NT2/D1 (cell line): Measurements from ENCODE around the gene NKPD1.

Experiments used
- DNase-seq: peaks from one replicate; pipeline ENCODE4 v3.0.0-alpha.2; 2011; ENCODE audit warnings: low read depth, low spot score
- H3K27me3 ChIP-seq: 2 replicates; pipeline ENCODE4 v1.6.0; 2011; ENCODE audit warnings: mild to moderate bottlenecking; ENCODE audit not compliant: insufficient read length, insufficient read depth
- H3K36me3 ChIP-seq: 2 replicates; pipeline ENCODE4 v1.6.1; 2011; ENCODE audit warnings: mild to moderate bottlenecking, low read length, mixed read lengths; ENCODE audit not compliant: insufficient read depth, insufficient read length
- H3K4me1 ChIP-seq: 2 replicates; pipeline ENCODE4 v1.5.1; 2011; ENCODE audit not compliant: insufficient read depth, insufficient read length
- H3K4me3 ChIP-seq: 2 replicates; pipeline ENCODE4 v1.5.1; 2011; ENCODE audit warnings: low read depth; ENCODE audit not compliant: insufficient read length
- H3K9ac ChIP-seq: 2 replicates; pipeline ENCODE4 v1.6.0; 2011; ENCODE audit warnings: low read depth; ENCODE audit not compliant: insufficient read length
- H3K9me3 ChIP-seq: 2 replicates; pipeline ENCODE4 v1.5.1; 2011; ENCODE audit warnings: mild to moderate bottlenecking, low read length; ENCODE audit not compliant: insufficient read depth
- SUZ12 ChIP-seq: IDR thresholded peaks from 2 replicates; pipeline ENCODE4 v1.6.1; 2011; ENCODE audit not compliant: insufficient read length, insufficient read depth; ENCODE audit errors: extremely low read depth
- YY1 ChIP-seq: IDR thresholded peaks from 2 replicates; pipeline ENCODE4 v1.6.1; 2011; ENCODE audit not compliant: insufficient read length, insufficient read depth
- ZNF274 ChIP-seq: IDR thresholded peaks from 2 replicates; pipeline ENCODE4 v1.6.1; 2011; ENCODE audit warnings: mild to moderate bottlenecking, low read depth, low read length

NKPD1 gene

DNA sequence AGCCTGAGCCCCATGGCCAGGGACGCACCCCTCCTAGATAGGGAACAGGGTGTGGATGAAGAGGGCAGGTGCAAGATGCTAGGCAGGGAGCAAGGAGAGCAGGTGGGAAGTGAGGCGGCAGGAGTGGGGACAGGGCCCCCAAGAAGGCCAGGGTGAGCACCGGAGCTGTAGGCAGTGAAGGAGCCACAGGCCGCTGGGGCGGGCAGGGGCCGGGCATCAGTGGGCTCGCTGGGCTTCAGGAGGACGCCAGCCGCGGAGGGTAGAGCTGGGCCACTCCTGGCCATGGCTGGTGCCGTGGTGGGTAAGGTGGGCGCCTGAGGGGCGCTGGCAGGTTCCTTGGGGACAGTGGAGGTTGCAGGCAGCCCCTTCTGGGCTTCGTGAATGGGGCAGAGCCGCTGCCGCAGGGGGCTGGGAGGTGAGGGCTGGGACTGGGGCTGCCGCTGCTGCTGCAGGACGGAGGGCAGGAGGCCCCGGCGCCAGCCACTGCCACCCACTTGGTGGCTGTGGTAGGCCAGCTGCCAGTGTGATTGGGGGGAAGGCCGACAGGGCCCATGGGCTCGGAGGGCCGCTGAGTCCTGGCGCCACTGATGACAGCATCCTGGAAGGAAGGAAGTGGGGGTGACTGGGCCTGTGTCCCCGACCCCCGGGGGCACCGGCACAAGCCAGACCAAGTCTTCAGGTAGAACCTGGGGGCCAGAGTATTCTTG lies 2.1 kb downstream of the NKPD1 start:
- no peak overlapping the region for H3K4me3 ChIP-seq
- no peak for DNase-seq
- H3K4me1 ChIP-seq, result peaks cover 23% of the 10 kb centered on the region
- H3K36me3 ChIP-seq, result no peaks in the 10 kb centered on the region
- TF ChIP-seq ZNF274 (no peak), YY1 (no peak), SUZ12 (no peak)
- H3K27me3 ChIP-seq, result peaks cover 14% of the 10 kb centered on the region
- H3K9me3 ChIP-seq, result no peaks in the 10 kb centered on the region
- H3K9ac ChIP-seq, result no peak overlapping the region

GRCh38 chr19:45156751-45157150 lies 4.0 kb downstream of the NKPD1 start:
- no peak overlapping the region for H3K9ac ChIP-seq
- TF ChIP-seq YY1 (no peak), ZNF274 (no peak), SUZ12 (no peak)
- H3K27me3 ChIP-seq, result peaks cover 32% of the 10 kb centered on the region

GRCh38 chr19:45156011-45156630 lies 4.7 kb downstream of the NKPD1 start:
- H3K9me3 ChIP-seq, result no peaks in the 10 kb centered on the region
- peaks cover 14% of the 10 kb centered on the region for H3K36me3 ChIP-seq
- H3K4me1 ChIP-seq, result peaks cover 29% of the 10 kb centered on the region
- no peak overlapping the region for H3K4me3 ChIP-seq
- peaks cover 30% of the 10 kb centered on the region for H3K27me3 ChIP-seq
- DNase-seq, result no peak
- H3K9ac ChIP-seq, result peak overlapping the region; percentile 50
- TF ChIP-seq ZNF274, result no peak
- TF ChIP-seq SUZ12, result no peak

More at GRCh38 chr19:45156751-45157150, 4.0 kb downstream of the NKPD1 start:
- Histone ChIP-seq H3K36me3 (peaks cover 10% of the 10 kb centered on the region), H3K4me1 (peaks cover 24% of the 10 kb centered on the region), H3K4me3 (no peak overlapping the region), H3K9me3 (no peaks in the 10 kb centered on the region)
- DNase-seq, result no peak

- H3K27me3 ChIP-seq, result peaks cover 22% of the 10 kb centered on the region
- peaks cover 32% of the 10 kb centered on the region for H3K4me1 ChIP-seq
- H3K4me3 ChIP-seq, result no peak overlapping the region
- H3K9ac ChIP-seq, result peak overlapping the region; percentile 51
- H3K9me3 ChIP-seq, result no peaks in the 10 kb centered on the region
- no peak for DNase-seq
- TF ChIP-seq SUZ12 (no peak), ZNF274 (no peak), YY1 (no peak)
- peaks cover 22% of the 10 kb centered on the region for H3K36me3 ChIP-seq
Observed at GRCh38 chr19:45154064-45154827, 6.5 kb downstream of the NKPD1 start.

DNA sequence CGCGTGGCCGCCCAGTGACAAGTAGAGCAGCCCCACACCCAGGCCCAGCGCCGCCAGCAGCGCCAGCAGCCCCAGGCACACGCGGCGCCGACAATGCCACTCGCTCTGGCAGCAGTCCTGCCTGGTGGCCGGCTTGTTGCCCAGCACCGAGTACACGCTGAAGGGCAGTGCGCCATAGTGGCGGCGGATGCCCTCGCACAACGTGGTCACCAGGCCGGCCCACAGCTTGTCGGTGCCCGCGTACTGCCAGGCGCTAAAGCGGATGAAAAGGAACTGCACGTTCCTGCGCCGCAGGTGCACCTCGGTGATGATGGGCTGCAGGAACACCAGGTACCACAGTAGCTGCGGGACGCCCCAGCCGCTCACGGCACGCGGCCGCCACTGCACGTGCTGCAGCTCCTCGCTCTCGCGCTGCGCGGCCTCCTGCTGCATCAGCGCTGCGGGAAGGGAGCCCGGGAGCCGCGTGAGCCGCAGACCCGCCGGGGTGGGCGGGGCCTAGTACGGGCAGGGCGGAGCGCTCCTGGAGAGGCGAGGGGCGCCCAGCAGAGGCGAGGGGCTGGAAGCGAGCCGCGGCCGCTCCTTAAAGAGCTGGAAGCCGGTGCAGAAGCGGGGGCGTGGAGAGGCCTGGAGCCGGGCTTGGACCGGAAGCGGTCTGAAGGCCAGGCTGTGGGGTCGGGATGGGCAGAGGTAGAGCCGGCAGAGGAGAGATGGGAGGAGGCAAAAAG lies 7.3 kb downstream of the NKPD1 start:
- H3K4me3 ChIP-seq, result no peak overlapping the region
- H3K9me3 ChIP-seq, result no peaks in the 10 kb centered on the region
- H3K27me3 ChIP-seq, result peaks cover 22% of the 10 kb centered on the region
- H3K9ac ChIP-seq, result peak overlapping the region; percentile 51
- TF ChIP-seq SUZ12, result no peak
- TF ChIP-seq ZNF274, result no peak
- no peak for TF ChIP-seq YY1
- no peak for DNase-seq
- peaks cover 33% of the 10 kb centered on the region for H3K4me1 ChIP-seq
- H3K36me3 ChIP-seq, result peaks cover 23% of the 10 kb centered on the region

DNA sequence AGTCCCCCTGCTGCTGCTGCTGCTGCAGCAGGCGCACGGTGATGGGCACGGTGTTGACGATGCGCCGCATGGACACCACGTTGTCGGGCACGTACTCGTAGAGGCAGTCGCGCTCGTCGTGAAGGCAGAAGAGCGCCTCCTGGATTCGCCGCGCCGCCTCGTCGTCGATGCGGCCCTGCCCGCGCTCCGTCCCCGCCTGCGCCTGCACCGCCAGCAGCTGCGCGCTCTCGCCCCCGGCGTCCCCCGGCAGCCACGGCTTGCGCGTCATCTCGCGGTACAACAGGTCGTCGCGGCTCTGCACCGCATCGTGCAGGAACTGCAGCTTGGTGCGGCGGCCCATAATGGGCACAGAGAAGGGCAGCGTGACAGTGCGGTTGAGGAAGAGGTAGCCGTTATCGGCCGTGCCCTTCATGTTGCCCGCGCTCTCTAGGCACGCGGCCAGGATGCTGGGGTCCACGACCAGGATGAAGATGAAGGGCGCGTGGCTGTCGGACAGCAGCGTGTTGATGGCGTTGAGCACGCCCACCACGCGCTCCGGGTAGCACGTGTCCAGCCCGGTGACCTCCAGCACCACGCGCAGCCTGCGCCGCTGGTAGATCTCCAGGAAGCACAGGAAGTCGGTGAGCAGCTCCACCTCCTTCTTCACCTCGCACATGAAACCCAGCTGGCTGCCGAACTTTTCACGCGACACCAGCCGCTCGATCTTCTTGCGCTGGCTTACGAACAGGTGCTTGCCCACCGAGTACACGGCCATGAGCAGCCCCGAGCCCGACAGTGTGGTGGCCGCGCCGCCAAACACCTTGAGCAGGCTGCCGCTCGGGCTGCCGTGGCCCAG lies 8.1 kb downstream of the NKPD1 start:
- Histone ChIP-seq H3K4me3 (no peak overlapping the region), H3K9ac (no peak overlapping the region), H3K9me3 (no peaks in the 10 kb centered on the region), H3K4me1 (peaks cover 38% of the 10 kb centered on the region), H3K36me3 (peaks cover 28% of the 10 kb centered on the region), H3K27me3 (peaks cover 22% of the 10 kb centered on the region)
- TF ChIP-seq YY1 (no peak), SUZ12 (no peak), ZNF274 (no peak)
- no peak for DNase-seq
